Osteoblast (primary cell): ENCODE data around the gene ACP6. TPM values are rescaled to one million over a fixed set of nuclear protein-coding genes. Genes with fewer than 3 reads are reported as not detected.
"Not testable (repeated sequence)": the region's sequence is repeated elsewhere in the genome, so short reads cannot be mapped to it uniquely, and the experiment has no call there.

ENCODE experiments used
- DNase-seq: peaks from one replicate; pipeline ENCODE4 v3.0.0; 2011; ENCODE audit warnings: low spot score, mixed read lengths; ENCODE audit not compliant: insufficient read length; ENCODE audit errors: missing footprints
- H2AFZ ChIP-seq: 2 replicates; pipeline ENCODE4 v1.6.0; 2011; ENCODE audit warnings: mild to moderate bottlenecking, low read length
- H3K27ac ChIP-seq: 2 replicates; pipeline ENCODE4 v1.5.1; 2011; ENCODE audit warnings: mild to moderate bottlenecking, low read depth, low read length, moderate library complexity
- H3K27me3 ChIP-seq: 2 replicates; pipeline ENCODE4 v1.6.0; 2012; ENCODE audit warnings: mild to moderate bottlenecking, control low read depth, inconsistent platforms, low read length, moderate library complexity; ENCODE audit not compliant: insufficient read depth
- H3K36me3 ChIP-seq: 2 replicates; pipeline ENCODE4 v1.5.1; 2011; ENCODE audit warnings: mild to moderate bottlenecking, low read length, control low read depth, moderate library complexity; ENCODE audit not compliant: insufficient read depth
- H3K4me1 ChIP-seq: 2 replicates; pipeline ENCODE4 v1.5.1; 2011; ENCODE audit warnings: mild to moderate bottlenecking, low read length, control low read depth, moderate library complexity; ENCODE audit not compliant: insufficient read depth
- H3K4me2 ChIP-seq: 2 replicates; pipeline ENCODE4 v1.6.0; 2011; ENCODE audit warnings: mild to moderate bottlenecking, low read length; ENCODE audit not compliant: insufficient read depth
- H3K4me3 ChIP-seq: fragments of 200-600 bp; sonication (generic); 3 replicates; pipeline ENCODE4 v1.5.1; 2012; ENCODE audit warnings: mild to moderate bottlenecking, low read length, inconsistent platforms; ENCODE audit not compliant: insufficient read depth
- H3K79me2 ChIP-seq: 2 replicates; pipeline ENCODE4 v1.6.0; 2012; ENCODE audit warnings: mild to moderate bottlenecking, low read length, control low read depth, inconsistent platforms; ENCODE audit not compliant: insufficient read depth
- H3K9me3 ChIP-seq: 2 replicates; pipeline ENCODE4 v1.5.1; 2011; ENCODE audit warnings: low read depth, low read length, control low read depth
- H4K20me1 ChIP-seq: 2 replicates; pipeline ENCODE4 v1.6.0; 2012; ENCODE audit warnings: mild to moderate bottlenecking, low read length, control low read depth; ENCODE audit not compliant: insufficient read depth
- total RNA-seq: library from RNA; depleted of rRNA; stranded (reverse); fragments of >200 nt; gene quantifications from 2 replicates; pipeline ENCODE4 v1.2.3, GENCODE V29; 2012
- TF ChIP-seq, protein P1 (sequence below): IDR thresholded peaks from 2 replicates; pipeline ENCODE4 v1.5.1; 2011; ENCODE audit warnings: mild to moderate bottlenecking, low read depth, low read length, moderate library complexity; ENCODE audit errors: extremely low read depth

ACP6 gene
- total RNA-seq, 1 donor, result 6.9 TPM

DNA sequence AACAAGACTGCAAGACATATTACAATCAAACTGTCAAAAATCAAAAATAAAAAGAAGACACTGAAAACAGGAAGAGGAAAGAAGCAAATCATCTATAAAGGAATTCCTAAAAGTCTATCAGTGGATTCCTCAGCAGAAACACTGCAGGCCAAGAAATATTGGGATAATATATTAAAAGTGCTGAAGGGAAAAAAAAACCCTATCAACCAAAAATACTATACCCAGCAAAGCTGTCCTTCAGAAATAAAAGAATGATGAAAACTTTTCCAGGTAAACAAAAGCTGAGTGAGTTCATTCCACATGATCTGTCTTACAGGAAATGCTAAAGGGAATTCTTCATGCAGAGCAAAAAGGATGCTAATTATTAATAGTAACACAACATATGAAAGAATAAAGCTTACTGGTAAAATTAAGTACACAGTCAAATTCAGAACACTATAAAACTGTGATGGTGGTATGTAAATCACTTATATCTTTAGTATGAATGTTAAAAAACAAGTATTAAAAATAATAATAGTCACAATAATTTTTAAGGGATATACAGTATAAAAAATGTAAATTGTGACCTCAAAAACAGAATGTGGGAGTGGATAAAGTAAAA lies 12.9 kb upstream of the ACP6 start:
- Histone ChIP-seq H3K79me2 (no peaks in the 10 kb centered on the region), H3K4me3 (no peak overlapping the region), H4K20me1 (no peaks in the 10 kb centered on the region), H3K4me2 (no peak overlapping the region), H2AFZ (no peak overlapping the region), H3K27me3 (no peaks in the 10 kb centered on the region), H3K9me3 (peaks cover 2% of the 10 kb centered on the region), H3K36me3 (no peaks in the 10 kb centered on the region), H3K27ac (no peak overlapping the region), H3K4me1 (no peaks in the 10 kb centered on the region)
- DNase-seq, result no peak
- TF ChIP-seq, protein P1, sequence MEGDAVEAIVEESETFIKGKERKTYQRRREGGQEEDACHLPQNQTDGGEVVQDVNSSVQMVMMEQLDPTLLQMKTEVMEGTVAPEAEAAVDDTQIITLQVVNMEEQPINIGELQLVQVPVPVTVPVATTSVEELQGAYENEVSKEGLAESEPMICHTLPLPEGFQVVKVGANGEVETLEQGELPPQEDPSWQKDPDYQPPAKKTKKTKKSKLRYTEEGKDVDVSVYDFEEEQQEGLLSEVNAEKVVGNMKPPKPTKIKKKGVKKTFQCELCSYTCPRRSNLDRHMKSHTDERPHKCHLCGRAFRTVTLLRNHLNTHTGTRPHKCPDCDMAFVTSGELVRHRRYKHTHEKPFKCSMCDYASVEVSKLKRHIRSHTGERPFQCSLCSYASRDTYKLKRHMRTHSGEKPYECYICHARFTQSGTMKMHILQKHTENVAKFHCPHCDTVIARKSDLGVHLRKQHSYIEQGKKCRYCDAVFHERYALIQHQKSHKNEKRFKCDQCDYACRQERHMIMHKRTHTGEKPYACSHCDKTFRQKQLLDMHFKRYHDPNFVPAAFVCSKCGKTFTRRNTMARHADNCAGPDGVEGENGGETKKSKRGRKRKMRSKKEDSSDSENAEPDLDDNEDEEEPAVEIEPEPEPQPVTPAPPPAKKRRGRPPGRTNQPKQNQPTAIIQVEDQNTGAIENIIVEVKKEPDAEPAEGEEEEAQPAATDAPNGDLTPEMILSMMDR, result no peak

DNA sequence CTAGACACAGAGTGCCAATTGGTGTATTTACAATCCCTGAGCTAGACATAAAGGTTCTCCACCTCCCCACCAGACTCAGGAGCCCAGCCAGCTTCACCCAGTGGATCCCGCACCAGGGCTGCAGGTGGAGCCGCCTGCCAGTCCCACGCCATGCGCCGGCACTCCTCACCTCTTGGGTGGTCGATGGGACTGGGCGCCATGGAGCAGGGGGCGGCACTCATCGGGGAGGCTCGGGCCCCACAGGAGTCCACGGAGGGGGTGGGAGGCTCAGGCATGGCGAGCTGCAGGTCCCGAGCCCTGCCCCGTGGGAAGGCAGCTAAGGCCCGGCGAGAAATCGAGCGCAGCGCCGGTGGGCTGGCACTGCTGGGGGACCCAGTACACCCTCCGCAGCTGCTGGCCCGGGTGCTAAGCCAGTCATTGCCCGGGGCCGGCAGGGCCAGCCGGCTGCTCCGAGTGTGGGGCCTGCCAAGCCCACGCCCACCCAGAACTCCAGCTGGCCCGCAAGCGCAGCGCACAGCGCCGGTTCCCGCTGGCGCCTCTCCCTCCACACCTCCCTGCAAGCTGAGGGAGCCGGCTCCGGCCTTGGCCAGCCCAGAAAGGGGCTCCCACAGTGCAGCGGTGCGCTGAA lies 10.4 kb upstream of the ACP6 start:
- not testable (repeated sequence) for H3K36me3 ChIP-seq, H3K27ac ChIP-seq, H3K27me3 ChIP-seq, DNase-seq, H3K9me3 ChIP-seq, H4K20me1 ChIP-seq, H2AFZ ChIP-seq, H3K4me3 ChIP-seq, H3K4me2 ChIP-seq, H3K79me2 ChIP-seq
- peaks cover 12% of the 10 kb centered on the region for H3K4me1 ChIP-seq

DNA sequence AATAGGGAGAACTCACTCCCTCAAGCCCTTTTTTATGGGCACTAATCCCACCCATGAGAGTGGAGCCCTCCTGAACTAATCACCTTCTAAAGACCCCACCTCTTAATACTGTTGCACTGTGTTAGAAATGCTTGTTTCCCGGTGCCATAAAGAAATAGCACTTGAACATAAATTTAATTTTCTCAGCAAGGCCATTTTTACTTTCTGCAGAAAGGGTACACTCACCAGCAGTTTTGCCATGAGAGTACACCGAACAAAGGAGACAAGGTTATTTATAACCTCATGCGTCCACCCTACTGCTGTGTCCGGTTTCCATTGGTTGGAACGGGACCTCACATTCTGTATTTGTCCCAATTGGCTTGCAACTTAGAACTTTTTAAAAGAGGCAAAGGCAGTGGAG lies 7.4 kb upstream of the ACP6 start:
- not testable (repeated sequence) for H3K36me3 ChIP-seq, DNase-seq, H4K20me1 ChIP-seq, H3K9me3 ChIP-seq, H3K27me3 ChIP-seq, H3K4me3 ChIP-seq, H3K79me2 ChIP-seq, H2AFZ ChIP-seq, H3K4me2 ChIP-seq, H3K27ac ChIP-seq
- H3K4me1 ChIP-seq, result peaks cover 16% of the 10 kb centered on the region

DNA sequence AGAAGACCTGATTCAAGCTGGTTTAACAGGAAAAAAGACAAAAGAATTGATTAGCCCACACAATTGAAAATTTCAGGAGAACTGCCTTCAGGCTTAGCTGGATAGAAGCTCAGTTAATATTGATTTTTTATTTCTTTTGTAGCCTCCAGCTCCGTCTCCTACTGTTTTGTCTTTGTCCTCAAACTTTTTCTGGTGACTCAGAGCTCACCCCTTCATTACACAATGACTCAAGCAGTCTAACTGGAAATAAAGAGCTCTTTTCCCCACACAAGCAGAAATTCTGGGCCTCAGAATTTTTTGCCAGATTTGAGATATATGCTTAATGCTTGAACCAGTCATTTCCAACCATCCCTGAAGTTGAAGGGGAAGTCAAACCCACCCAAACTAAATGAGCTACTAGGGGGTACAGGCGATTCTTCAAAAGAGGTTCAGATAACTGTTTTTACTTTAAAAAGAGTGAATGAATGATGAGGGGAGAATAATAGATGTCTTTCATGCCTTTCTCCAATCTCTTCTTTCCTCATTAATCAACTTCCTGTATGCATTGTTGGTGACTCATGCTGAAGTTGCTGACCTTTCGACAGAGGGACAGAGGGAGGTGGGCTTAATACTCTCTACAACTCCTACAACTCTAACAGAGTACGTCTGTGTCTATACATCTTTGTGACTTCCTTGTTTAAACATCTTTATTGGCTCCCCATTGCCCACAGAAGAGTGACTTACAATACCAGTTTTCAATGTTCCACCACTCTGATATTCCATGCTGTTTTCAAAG lies 6.2 kb upstream of the ACP6 start:
- H3K4me1 ChIP-seq, result peaks cover 19% of the 10 kb centered on the region
- H3K27ac ChIP-seq, result peak overlapping the region; percentile 65
- H3K4me3 ChIP-seq, result no peak overlapping the region
- H3K36me3 ChIP-seq, result no peaks in the 10 kb centered on the region
- peak overlapping the region; percentile 54 for H3K4me2 ChIP-seq
- TF ChIP-seq, protein P1, result no peak
- H4K20me1 ChIP-seq, result no peaks in the 10 kb centered on the region
- H2AFZ ChIP-seq, result peak overlapping the region; percentile 86
- DNase-seq, result peak; percentile 91
- H3K27me3 ChIP-seq, result no peaks in the 10 kb centered on the region
- peaks cover 4% of the 10 kb centered on the region for H3K9me3 ChIP-seq
- H3K79me2 ChIP-seq, result no peaks in the 10 kb centered on the region

DNA sequence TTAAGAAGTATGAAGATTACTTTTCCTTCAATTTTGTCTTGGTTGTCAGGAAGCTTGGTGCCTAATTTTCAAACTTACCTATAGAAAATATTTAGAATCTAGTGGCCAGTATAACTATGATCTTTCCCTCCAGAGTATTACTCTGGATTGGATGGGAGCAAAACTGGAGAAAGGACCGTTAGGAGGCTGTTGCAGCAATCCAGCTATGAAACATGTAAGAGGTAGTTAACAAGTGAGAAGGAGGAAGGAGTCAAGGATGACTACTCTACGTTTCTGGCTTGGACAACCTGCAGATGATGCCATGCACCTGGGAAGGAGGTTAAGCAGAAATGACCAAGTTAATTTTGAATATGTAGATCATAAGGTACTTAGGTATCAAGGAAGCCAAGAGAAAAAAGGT lies 3.5 kb upstream of the ACP6 start:
- no peaks in the 10 kb centered on the region for H4K20me1 ChIP-seq
- H3K36me3 ChIP-seq, result no peaks in the 10 kb centered on the region
- no peak overlapping the region for H3K4me3 ChIP-seq
- peaks cover 1% of the 10 kb centered on the region for H3K79me2 ChIP-seq
- no peaks in the 10 kb centered on the region for H3K27me3 ChIP-seq
- TF ChIP-seq, protein P1, result no peak
- no peak overlapping the region for H3K4me2 ChIP-seq
- H3K27ac ChIP-seq, result no peak overlapping the region
- no peak overlapping the region for H2AFZ ChIP-seq
- peak; percentile 79 for DNase-seq
- H3K4me1 ChIP-seq, result peaks cover 25% of the 10 kb centered on the region
- H3K9me3 ChIP-seq, result peaks cover 4% of the 10 kb centered on the region
